K562 (cell line): ENCODE data around the gene GATAD2B. TPM values are rescaled to one million over a fixed set of nuclear protein-coding genes. Genes with fewer than 3 reads are reported as not detected.

Experiments used
- ATAC-seq: fragments of 200-7000 bp; cut with Tn5 transposase; 3 replicates; pipeline ENCODE4 v1.9.1; 2020; ENCODE audit warnings: moderate library complexity
- BruUV-seq: library from RNA; stranded (reverse); fragments of 400-500 nt; replicated peaks from 2 replicates; lab custom pipeline; 2021; lab: Mats Ljungman, UMichigan
- CTCF ChIA-PET: fragments of 300-600 bp; formaldehyde crosslinking; extraction: SDS; loops from one replicate; lab custom pipeline; 2021; ENCODE audit warnings: low intra/inter-chr PET ratio; lab: Yijun Ruan, JAX
- POLR2A ChIA-PET: fragments of 300-600, 350-650 bp; sonication (Branson Sonifier 250); formaldehyde crosslinking; extraction: SDS; loops from one replicate; lab custom pipeline; 2021; ENCODE audit warnings: antibody characterized with exemption, inconsistent platforms; lab: Yijun Ruan, JAX
- DNase-seq, 4 experiments: peaks; one replicate each; pipeline versions ENCODE4 v3.0.0 to v3.0.0-alpha.2; 2011 to 2018; ENCODE audit warnings: low spot score in 3 of 4, mixed read lengths in 3 of 4; ENCODE audit errors: extremely low read depth in 1 of 4
- FAIRE-seq: peaks from 2 replicates; lab custom pipeline; 2011; peaks lifted over from hg19 to GRCh38; lab: Jason Lieb, UNC
- H2AFZ ChIP-seq: 2 replicates; pipeline ENCODE4 v1.6.0; 2011; ENCODE audit warnings: low read depth, low read length, control low read depth, inconsistent platforms
- H3K27ac ChIP-seq: fragments of 200-600 bp; 3 replicates; pipeline ENCODE4 v1.8.0; 2011; ENCODE audit warnings: low read depth, mild to moderate bottlenecking, control low read depth, inconsistent platforms, low read length, moderate library complexity, mixed read lengths; ENCODE audit errors: extremely low read depth
- H3K27me3 ChIP-seq, 2 experiments: fragments of 300-600 bp in 1 of 2; 2 replicates in 1 of 2; 3 replicates in 1 of 2; pipeline versions ENCODE4 v1.6.0 to v1.8.0; 2011; ENCODE audit warnings: inconsistent platforms in 2 of 2, low read length in 2 of 2, mild to moderate bottlenecking in 1 of 2, mixed read lengths in 1 of 2, moderate library complexity in 1 of 2; ENCODE audit not compliant: control insufficient read depth in 2 of 2, insufficient read depth in 2 of 2
- H3K36me3 ChIP-seq: fragments of 300-600 bp; 3 replicates; pipeline ENCODE4 v1.8.0; 2011; ENCODE audit warnings: mild to moderate bottlenecking, low read length, inconsistent platforms; ENCODE audit not compliant: control insufficient read depth, insufficient read depth
- H3K4me1 ChIP-seq, 2 experiments: fragments of 200-600 bp in 1 of 2; replicated peaks in 1 of 2; 2 replicates in 1 of 2; 3 replicates in 1 of 2; pipeline versions ENCODE4 v1.5.1 to v1.8.0; 2011; ENCODE audit warnings: inconsistent platforms in 2 of 2, low read length in 2 of 2, mild to moderate bottlenecking in 1 of 2, mixed read lengths in 1 of 2, moderate library complexity in 1 of 2; ENCODE audit not compliant: control insufficient read depth in 2 of 2, insufficient read depth in 2 of 2
- H3K4me2 ChIP-seq: 2 replicates; pipeline ENCODE4 v1.6.1; 2011; ENCODE audit warnings: low read length, control low read depth, inconsistent platforms, mixed read lengths; ENCODE audit not compliant: insufficient read depth
- H3K4me3 ChIP-seq: fragments of 200-600 bp; sonication (generic), shearing (Covaris generic); 2 replicates; pipeline ENCODE4 v1.5.1; 2016; ENCODE audit warnings: control low read depth, inconsistent platforms
- H3K79me2 ChIP-seq: fragments of 200-600 bp; 3 replicates; pipeline ENCODE4 v1.8.0; 2011; ENCODE audit warnings: low read length, inconsistent platforms; ENCODE audit not compliant: control insufficient read depth, insufficient read depth
- H3K9ac ChIP-seq, 2 experiments: 2 replicates each; pipeline versions ENCODE4 v1.6.0 to v1.6.1; 2011; ENCODE audit warnings: low read depth in 2 of 2, low read length in 2 of 2, control low read depth in 1 of 2, inconsistent platforms in 1 of 2, mild to moderate bottlenecking in 1 of 2, mixed read lengths in 1 of 2; ENCODE audit not compliant: insufficient read depth in 1 of 2
- H3K9me1 ChIP-seq: one replicate; pipeline ENCODE4 v1.6.0; 2011; ENCODE audit warnings: inconsistent platforms, mild to moderate bottlenecking, low read length, moderate library complexity; ENCODE audit not compliant: control insufficient read depth, insufficient read depth
- H3K9me3 ChIP-seq: replicated peaks from 2 replicates; pipeline ENCODE4 v1.5.1; 2011; ENCODE audit warnings: low read depth, low read length, inconsistent platforms; ENCODE audit not compliant: control insufficient read depth, insufficient read depth
- H4K20me1 ChIP-seq: replicated peaks from 2 replicates; pipeline ENCODE4 v1.6.1; 2011; ENCODE audit warnings: low read length, inconsistent platforms, mixed read lengths; ENCODE audit not compliant: control insufficient read depth, insufficient read depth
- ARID2 ChIP-seq: fragments of 450-650 bp; IDR thresholded peaks from 2 replicates; pipeline ENCODE4 v1.6.1; 2017; ENCODE audit warnings: antibody characterized with exemption, mild to moderate bottlenecking
- CREB1 ChIP-seq, 2 experiments: sonication (generic) in 1 of 2; formaldehyde crosslinking in 1 of 2; IDR thresholded peaks; 2 replicates each; pipeline versions ENCODE4 v1.6.1 to v1.8.0; 2012 to 2022; ENCODE audit warnings: inconsistent platforms in 1 of 2, mild to moderate bottlenecking in 1 of 2, missing genetic modification reagents in 1 of 2, moderate library complexity in 1 of 2
- FOXA1 ChIP-seq: fragments of 450-650 bp; IDR thresholded peaks from 2 replicates; pipeline ENCODE4 v1.6.1; 2016; ENCODE audit warnings: mild to moderate bottlenecking, borderline replicate concordance
- HDAC3 ChIP-seq: fragments of 450-650 bp; IDR thresholded peaks from 2 replicates; pipeline ENCODE4 v1.6.1; 2018; ENCODE audit warnings: borderline replicate concordance, mild to moderate bottlenecking, moderate library complexity; ENCODE audit not compliant: partially characterized antibody
- HOMEZ ChIP-seq: fragments of 250-450 bp; sonication (Bioruptor Pico); IDR thresholded peaks from 2 replicates; pipeline ENCODE4 v1.4.0; 2020; ENCODE audit warnings: mild to moderate bottlenecking, moderate library complexity
- IFI16 ChIP-seq: fragments of 250-450 bp; sonication (Bioruptor Pico); IDR thresholded peaks from 2 replicates; pipeline ENCODE4 v2.1.2; 2022; ENCODE audit warnings: mild to moderate bottlenecking, inconsistent platforms
- KDM1A ChIP-seq, 2 experiments: fragments of 450-650 bp; IDR thresholded peaks; 2 replicates each; pipeline ENCODE4 v1.6.1; 2016; ENCODE audit warnings: mild to moderate bottlenecking in 2 of 2
- POLR2AphosphoS5 ChIP-seq: IDR thresholded peaks from 2 replicates; pipeline ENCODE4 v1.6.1; 2011; ENCODE audit warnings: mild to moderate bottlenecking, low read depth, low read length, moderate library complexity; ENCODE audit not compliant: control insufficient read depth, insufficient read depth
- RBM17 ChIP-seq: fragments of 200-400 bp; formaldehyde crosslinking; IDR thresholded peaks from 2 replicates; pipeline ENCODE4 v1.6.1; 2017; ENCODE audit warnings: low read depth, mild to moderate bottlenecking, low read length, borderline replicate concordance
- SMARCC2 ChIP-seq: fragments of 450-650 bp; IDR thresholded peaks from 2 replicates; pipeline ENCODE4 v1.6.1; 2017; ENCODE audit warnings: antibody characterized with exemption, moderate library complexity, mild to moderate bottlenecking, low read depth
- SRSF3 ChIP-seq: fragments of 200-400 bp; formaldehyde crosslinking; IDR thresholded peaks from 2 replicates; pipeline ENCODE4 v1.6.1; 2016; ENCODE audit warnings: mild to moderate bottlenecking, low read length, moderate library complexity; ENCODE audit not compliant: insufficient read depth
- STAT5B ChIP-seq: fragments of 250-450 bp; sonication (Bioruptor Pico); IDR thresholded peaks from 2 replicates; pipeline ENCODE4 v1.8.0; 2021; ENCODE audit warnings: mild to moderate bottlenecking, inconsistent platforms
- ZNF217 ChIP-seq: sonication (generic); formaldehyde crosslinking; IDR thresholded peaks from 2 replicates; pipeline ENCODE4 v1.8.0; 2022; ENCODE audit warnings: mild to moderate bottlenecking, missing genetic modification reagents
- ZNF232 ChIP-seq: sonication (generic); formaldehyde crosslinking; IDR thresholded peaks from 2 replicates; pipeline ENCODE4 v1.8.0; 2022; ENCODE audit warnings: mild to moderate bottlenecking, missing genetic modification reagents
- ZNF41 ChIP-seq: fragments of 250-450 bp; sonication (Bioruptor Pico); conservative IDR thresholded peaks from 2 replicates; pipeline ENCODE4 v1.4.0; 2020; ENCODE audit warnings: mild to moderate bottlenecking
- WGBS: fragments of 100-300 bp; shearing (Covaris generic); methylation state at CpG from one replicate; pipeline ENCODE4 v1.1.6; 2016; ENCODE audit warnings: low coverage, mixed read lengths; ENCODE audit not compliant: insufficient coverage; ENCODE audit errors: missing lambda C conversion rate; 5-methylcytosine and 5-hydroxymethylcytosine counted together
- in situ Hi-C: fragments of 300-500 bp; cut with MboI; formaldehyde crosslinking; loops from 4 replicates; pipeline ENCODE4 v1.15.0; 2018; ENCODE audit warnings: inconsistent platforms, mixed read lengths
- intact Hi-C: fragments of 100-400 bp; cut with micrococcal nuclease; formaldehyde crosslinking; loops from 2 replicates; pipeline ENCODE4 v1.14.2; 2022
- polyA plus RNA-seq, 8 experiments: library from polyadenylated mRNA; depleted of rRNA in 4 of 8; stranded (reverse) in 5 of 8; unstranded in 3 of 8; fragments of >200 nt; fragmentation: Nextera tagmentation in 2 of 8; fragmentation: Illumina TruSeq in 1 of 8; extraction: Ambion mirVana in 2 of 8; extraction: Trizol in 1 of 8; gene quantifications; 2 replicates each; pipeline versions ENCODE4 v1.2.1 to v1.2.3, GENCODE V29; 2011 to 2014; ENCODE audit warnings: inconsistent platforms in 1 of 8, missing spikeins in 1 of 8
- total RNA-seq, 7 experiments: library from RNA; depleted of rRNA in 6 of 7; stranded (reverse); fragments of >200 nt in 6 of 7; fragmentation: Illumina TruSeq in 2 of 7; extraction: Trizol in 2 of 7; gene quantifications; 2 replicates each; pipeline versions ENCODE4 v1.2.1 to v1.2.3, GENCODE V29; 2011 to 2021; ENCODE audit warnings: low replicate concordance in 1 of 7
- TF ChIP-seq, protein P1 (sequence below): fragments of 250-450 bp; sonication (Bioruptor Pico); IDR thresholded peaks from 2 replicates; pipeline ENCODE4 v1.5.1; 2021; ENCODE audit warnings: mild to moderate bottlenecking

Gene GATAD2B
- total and polyA plus RNA-seq, 9 of the 15 experiments (the other 6 are each of a cell fraction or from before 2014, with no cell fraction given), result 1.5 to 40.2 (median 4.9) TPM

GRCh38 chr1:153842006-153842471 lies 80.7 kb downstream of the GATAD2B start:
- no peaks in the 10 kb centered on the region for H3K9me1 ChIP-seq
- peaks cover 2% of the 10 kb centered on the region; the same call in 1 of the 3 replicates for H3K36me3 ChIP-seq
- ATAC-seq (no peak), DNase-seq (no peak), FAIRE-seq (no peak)
- CTCF ChIA-PET, result no interaction called here
- in situ Hi-C loops (no loop called here), intact Hi-C loops (no loop called here)
- POLR2A ChIA-PET, result no interaction called here
- H3K27me3 ChIP-seq, result no peaks in the 10 kb centered on the region
- no peaks in the 10 kb centered on the region for H4K20me1 ChIP-seq
- no peak for TF ChIP-seq RBM17
- no peak for TF ChIP-seq STAT5B (CRISPR knock-in tag)
- no peak for TF ChIP-seq KDM1A (IDR thresholded peaks at IDR 0.05)
- no peak for TF ChIP-seq FOXA1
- TF ChIP-seq, protein P1, sequence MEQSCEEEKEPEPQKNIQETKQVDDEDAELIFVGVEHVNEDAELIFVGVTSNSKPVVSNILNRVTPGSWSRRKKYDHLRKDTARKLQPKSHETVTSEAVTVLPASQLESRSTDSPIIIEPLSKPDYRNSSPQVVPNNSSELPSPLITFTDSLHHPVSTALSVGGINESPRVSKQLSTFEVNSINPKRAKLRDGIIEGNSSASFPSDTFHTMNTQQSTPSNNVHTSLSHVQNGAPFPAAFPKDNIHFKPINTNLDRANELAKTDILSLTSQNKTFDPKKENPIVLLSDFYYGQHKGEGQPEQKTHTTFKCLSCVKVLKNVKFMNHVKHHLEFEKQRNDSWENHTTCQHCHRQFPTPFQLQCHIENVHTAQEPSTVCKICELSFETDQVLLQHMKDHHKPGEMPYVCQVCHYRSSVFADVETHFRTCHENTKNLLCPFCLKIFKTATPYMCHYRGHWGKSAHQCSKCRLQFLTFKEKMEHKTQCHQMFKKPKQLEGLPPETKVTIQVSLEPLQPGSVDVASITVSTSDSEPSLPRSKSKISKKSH (CRISPR knock-in tag), result no peak
- TF ChIP-seq SRSF3, result no peak
- TF ChIP-seq POLR2AphosphoS5, result no peak
- no peak for TF ChIP-seq SMARCC2
- TF ChIP-seq CREB1 (IDR thresholded peaks at IDR 0.05), result no peak
- no peak for TF ChIP-seq CREB1 (CRISPR knock-in tag; IDR thresholded peaks at IDR 0.05)
- TF ChIP-seq ZNF232 (CRISPR knock-in tag), result no peak
- no peak for TF ChIP-seq ZNF217
- TF ChIP-seq ZNF41 (CRISPR knock-in tag), result no peak
- no peak for TF ChIP-seq HOMEZ (CRISPR knock-in tag)
- no peak for TF ChIP-seq HDAC3
- no peak for TF ChIP-seq ARID2
- no peak for TF ChIP-seq IFI16 (CRISPR knock-in tag)
- no peak overlapping the region for H3K4me2 ChIP-seq
- no TSS peak for BruUV-seq
- H3K27ac ChIP-seq, result no peak overlapping the region
- no peak overlapping the region for H3K4me3 ChIP-seq
- no peak overlapping the region for H3K9ac ChIP-seq
- peaks cover 36% of the 10 kb centered on the region for H3K79me2 ChIP-seq
- no peak overlapping the region for H2AFZ ChIP-seq
- WGBS, result 70% methylated on average over 3 of the region's 3 CpGs
- no peaks in the 10 kb centered on the region for H3K4me1 ChIP-seq
- H3K9me3 ChIP-seq, result no peaks in the 10 kb centered on the region
